GM23338 (cell line): ENCODE data around the gene AFAP1. TPM values are rescaled to one million over a fixed set of nuclear protein-coding genes. Genes with fewer than 3 reads are reported as not detected.
A peak's percentile ranks its signal among the peaks of the same experiment; 100 is the strongest.

Experiments
- ATAC-seq: fragments of 200-7000 bp; cut with Tn5 transposase; 3 replicates; pipeline ENCODE4 v1.9.1; 2020
- DNase-seq: peaks from one replicate; pipeline ENCODE4 v3.0.0-alpha.2; 2015; ENCODE audit warnings: low spot score
- H2AFZ ChIP-seq: fragments of 200-600 bp; sonication (generic); 2 replicates; pipeline ENCODE4 v1.8.0; 2016; ENCODE audit warnings: antibody characterized with exemption, mild to moderate bottlenecking, moderate library complexity
- H3F3A ChIP-seq: fragments of 200-600 bp; sonication (generic); replicated peaks from 2 replicates; pipeline ENCODE4 v1.8.0; 2017; ENCODE audit warnings: antibody characterized with exemption, mixed run types, low read depth
- H3K27ac ChIP-seq: fragments of 200-600 bp; sonication (generic); 2 replicates; pipeline ENCODE4 v1.6.1; 2016; ENCODE audit warnings: low read depth
- H3K27me3 ChIP-seq: fragments of 200-600 bp; sonication (generic); 2 replicates; pipeline ENCODE4 v1.8.0; 2016; ENCODE audit warnings: mild to moderate bottlenecking, mixed run types, moderate library complexity; ENCODE audit not compliant: insufficient read depth
- H3K36me3 ChIP-seq: fragments of 200-600 bp; sonication (generic); 2 replicates; pipeline ENCODE4 v1.8.0; 2016; ENCODE audit warnings: mild to moderate bottlenecking; ENCODE audit not compliant: insufficient read depth
- H3K4me1 ChIP-seq: fragments of 200-600 bp; sonication (generic); 2 replicates; pipeline ENCODE4 v1.8.0; 2016; ENCODE audit warnings: mild to moderate bottlenecking, moderate library complexity; ENCODE audit not compliant: insufficient read depth
- H3K4me2 ChIP-seq: fragments of 200-600 bp; sonication (generic); 2 replicates; pipeline ENCODE4 v1.7.1; 2017; ENCODE audit warnings: mixed run types
- H3K4me3 ChIP-seq: fragments of 200-600 bp; sonication (generic); 2 replicates; pipeline ENCODE4 v1.6.1; 2016; ENCODE audit warnings: mixed run types
- H3K79me2 ChIP-seq: fragments of 200-600 bp; sonication (generic); replicated peaks from 2 replicates; pipeline ENCODE4 v1.8.0; 2017; ENCODE audit warnings: mild to moderate bottlenecking; ENCODE audit not compliant: insufficient read depth
- H3K9me2 ChIP-seq: fragments of 200-600 bp; sonication (generic); 2 replicates; pipeline ENCODE4 v1.8.0; 2017; ENCODE audit not compliant: insufficient read depth
- H4K20me1 ChIP-seq: fragments of 200-600 bp; sonication (generic); replicated peaks from 2 replicates; pipeline ENCODE4 v1.8.0; 2017; ENCODE audit warnings: mild to moderate bottlenecking; ENCODE audit not compliant: insufficient read depth
- H3K27ac Mint-ChIP-seq: 2 replicates; pipeline ENCODE4 v1.8.0; 2020; ENCODE audit warnings: inconsistent platforms, mild to moderate bottlenecking, moderate library complexity, mixed read lengths
- H3K27me3 Mint-ChIP-seq: 3 replicates; pipeline ENCODE4 v1.8.0; 2022; ENCODE audit warnings: low read depth, mild to moderate bottlenecking, moderate library complexity, mixed read lengths, inconsistent platforms; ENCODE audit not compliant: insufficient read depth, poor library complexity
- H3K36me3 Mint-ChIP-seq: 3 replicates; pipeline ENCODE4 v1.8.0; 2021; ENCODE audit warnings: low read depth, mild to moderate bottlenecking, inconsistent platforms, moderate library complexity, mixed read lengths
- H3K4me1 Mint-ChIP-seq: 3 replicates; pipeline ENCODE4 v1.8.0; 2020; ENCODE audit warnings: mild to moderate bottlenecking, inconsistent platforms, mixed read lengths
- H3K4me3 Mint-ChIP-seq: 3 replicates; pipeline ENCODE4 v1.8.0; 2021; ENCODE audit warnings: moderate library complexity, mild to moderate bottlenecking, inconsistent platforms, mixed read lengths
- H3K9me3 Mint-ChIP-seq: 3 replicates; pipeline ENCODE4 v1.8.0; 2020; ENCODE audit warnings: moderate library complexity, mild to moderate bottlenecking, inconsistent platforms, mixed read lengths
- CREB1 ChIP-seq: fragments of 250-450 bp; sonication (Bioruptor Pico); IDR thresholded peaks from 2 replicates; pipeline ENCODE4 v1.5.0; 2020; ENCODE audit warnings: low read depth, mild to moderate bottlenecking, moderate library complexity
- EZH2 ChIP-seq: fragments of 200-600 bp; sonication (generic); IDR thresholded peaks from one replicate; pipeline ENCODE4 v1.8.0; 2017; ENCODE audit warnings: antibody characterized with exemption, mild to moderate bottlenecking, low read depth; ENCODE audit not compliant: unreplicated experiment
- EZH2phosphoT487 ChIP-seq: fragments of 200-600 bp; sonication (generic); IDR thresholded peaks from one replicate; pipeline ENCODE4 v1.8.1; 2018; ENCODE audit warnings: antibody characterized with exemption; ENCODE audit not compliant: unreplicated experiment
- JUNB ChIP-seq: IDR thresholded peaks from one replicate; pipeline ENCODE4 v1.6.1; 2016; ENCODE audit warnings: antibody characterized with exemption; ENCODE audit not compliant: unreplicated experiment
- NANOG ChIP-seq: IDR thresholded peaks from 2 replicates; pipeline ENCODE4 v1.6.1; 2016; ENCODE audit warnings: antibody characterized with exemption, borderline replicate concordance
- POLR2AphosphoS5 ChIP-seq: IDR thresholded peaks from 2 replicates; pipeline ENCODE4 v1.6.1; 2016; ENCODE audit warnings: antibody characterized with exemption, low read depth
- STAT1 ChIP-seq: IDR thresholded peaks from one replicate; pipeline ENCODE4 v1.6.1; 2016; ENCODE audit warnings: antibody characterized with exemption; ENCODE audit not compliant: unreplicated experiment
- ZNF114 ChIP-seq: fragments of 250-450 bp; sonication (Bioruptor Pico); IDR thresholded peaks from 2 replicates; pipeline ENCODE4 v1.5.0; 2020; ENCODE audit warnings: mild to moderate bottlenecking, moderate library complexity
- ZNF331 ChIP-seq: fragments of 250-450 bp; sonication (Bioruptor Pico); IDR thresholded peaks from 2 replicates; pipeline ENCODE4 v1.5.0; 2020; ENCODE audit warnings: low read depth, mild to moderate bottlenecking, moderate library complexity
- polyA plus RNA-seq: library from polyadenylated mRNA; unstranded; fragments of >200 nt; fragmentation: Nextera tagmentation; extraction: Ambion mirVana; gene quantifications from 2 replicates; pipeline ENCODE4 v1.2.1, GENCODE V29; 2016
- total RNA-seq: library from RNA; depleted of rRNA; stranded (reverse); fragments of >200 nt; shearing (Covaris generic); gene quantifications from 2 replicates; pipeline ENCODE4 v1.2.3, GENCODE V29; 2014
- TF ChIP-seq, protein P1 (sequence below): IDR thresholded peaks from one replicate; pipeline ENCODE4 v1.6.1; 2018; ENCODE audit warnings: antibody characterized with exemption; ENCODE audit not compliant: unreplicated experiment
- TF ChIP-seq, protein P2 (sequence below): IDR thresholded peaks from 2 replicates; pipeline ENCODE4 v1.6.1; 2016; ENCODE audit warnings: antibody characterized with exemption
- TF ChIP-seq, protein P3 (sequence below), 2 experiments: fragments of 200-600 bp in 1 of 2; sonication (generic) in 1 of 2; conservative IDR thresholded peaks; 2 replicates each; pipeline versions ENCODE4 v1.5.1 to v1.6.1; 2016 to 2017; ENCODE audit warnings: antibody characterized with exemption in 2 of 2, low read depth in 2 of 2, mild to moderate bottlenecking in 2 of 2, moderate library complexity in 1 of 2
- TF ChIP-seq, protein P4 (sequence below): fragments of 250-450 bp; sonication (Bioruptor Pico); IDR thresholded peaks from 2 replicates; pipeline ENCODE4 v1.5.0; 2020; ENCODE audit warnings: mild to moderate bottlenecking, moderate library complexity

The AFAP1 gene
- total and polyA plus RNA-seq, 2 experiments from 2014 or later: 6.5 to 21.5 TPM

DNA sequence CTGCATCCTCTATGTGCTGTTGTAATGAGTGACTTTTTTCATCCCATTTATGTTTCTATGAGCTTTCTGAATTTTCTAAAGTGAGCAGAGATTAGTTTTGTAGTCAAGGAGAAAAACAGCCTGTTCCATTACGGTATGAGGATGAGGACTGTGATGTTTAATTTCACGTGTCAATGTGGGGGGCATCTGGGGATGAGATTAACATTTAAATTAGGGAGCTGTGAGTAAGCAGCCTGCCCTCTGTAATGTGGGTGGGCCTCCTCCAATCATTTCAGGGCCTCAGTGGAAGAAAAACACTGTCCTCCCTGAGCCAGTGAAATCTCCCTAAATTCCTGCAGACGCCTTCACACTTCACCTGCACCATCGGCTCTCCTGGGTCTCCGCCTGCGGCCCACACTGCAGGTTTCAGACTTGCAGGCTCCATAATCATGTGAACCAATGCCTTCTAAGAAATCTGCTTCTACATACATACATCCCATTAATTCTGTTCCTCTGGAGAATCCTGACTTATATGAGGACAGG is 121.7 kb downstream of the AFAP1 start:
- peaks cover 3% of the 10 kb centered on the region; the same call in 1 of the 2 replicates for H3K36me3 ChIP-seq
- Mint-ChIP-seq H3K4me1 (peaks cover 13% of the 10 kb centered on the region), H3K9me3 (no peaks in the 10 kb centered on the region), H3K27ac (peak overlapping the region; percentile 18; the same call in 1 of the 2 replicates), H3K4me3 (no peak overlapping the region), H3K27me3 (peaks cover 3% of the 10 kb centered on the region), H3K36me3 (peaks cover 11% of the 10 kb centered on the region; the same call in 2 of the 3 replicates)
- no peaks in the 10 kb centered on the region for H3F3A ChIP-seq
- no peak overlapping the region for H3K4me2 ChIP-seq
- no peak for DNase-seq
- no peaks in the 10 kb centered on the region for H3K27me3 ChIP-seq
- H3K4me3 ChIP-seq: no peak overlapping the region
- H3K27ac ChIP-seq: no peak overlapping the region
- no peaks in the 10 kb centered on the region; the same call in 1 of the 2 replicates for H4K20me1 ChIP-seq
- H3K4me1 ChIP-seq: no peaks in the 10 kb centered on the region; the same call in 1 of the 2 replicates
- no peaks in the 10 kb centered on the region for H3K9me2 ChIP-seq
- no peaks in the 10 kb centered on the region for H3K79me2 ChIP-seq
- no peak overlapping the region for H2AFZ ChIP-seq
- ATAC-seq: no peak
- TF ChIP-seq POLR2AphosphoS5 (no peak), NANOG (no peak), CREB1 (CRISPR knock-in tag) (no peak), ZNF331 (CRISPR knock-in tag) (no peak), STAT1 (no peak), JUNB (no peak), EZH2phosphoT487 (no peak), ZNF114 (CRISPR knock-in tag) (no peak), EZH2 (no peak)
- TF ChIP-seq, protein P1, sequence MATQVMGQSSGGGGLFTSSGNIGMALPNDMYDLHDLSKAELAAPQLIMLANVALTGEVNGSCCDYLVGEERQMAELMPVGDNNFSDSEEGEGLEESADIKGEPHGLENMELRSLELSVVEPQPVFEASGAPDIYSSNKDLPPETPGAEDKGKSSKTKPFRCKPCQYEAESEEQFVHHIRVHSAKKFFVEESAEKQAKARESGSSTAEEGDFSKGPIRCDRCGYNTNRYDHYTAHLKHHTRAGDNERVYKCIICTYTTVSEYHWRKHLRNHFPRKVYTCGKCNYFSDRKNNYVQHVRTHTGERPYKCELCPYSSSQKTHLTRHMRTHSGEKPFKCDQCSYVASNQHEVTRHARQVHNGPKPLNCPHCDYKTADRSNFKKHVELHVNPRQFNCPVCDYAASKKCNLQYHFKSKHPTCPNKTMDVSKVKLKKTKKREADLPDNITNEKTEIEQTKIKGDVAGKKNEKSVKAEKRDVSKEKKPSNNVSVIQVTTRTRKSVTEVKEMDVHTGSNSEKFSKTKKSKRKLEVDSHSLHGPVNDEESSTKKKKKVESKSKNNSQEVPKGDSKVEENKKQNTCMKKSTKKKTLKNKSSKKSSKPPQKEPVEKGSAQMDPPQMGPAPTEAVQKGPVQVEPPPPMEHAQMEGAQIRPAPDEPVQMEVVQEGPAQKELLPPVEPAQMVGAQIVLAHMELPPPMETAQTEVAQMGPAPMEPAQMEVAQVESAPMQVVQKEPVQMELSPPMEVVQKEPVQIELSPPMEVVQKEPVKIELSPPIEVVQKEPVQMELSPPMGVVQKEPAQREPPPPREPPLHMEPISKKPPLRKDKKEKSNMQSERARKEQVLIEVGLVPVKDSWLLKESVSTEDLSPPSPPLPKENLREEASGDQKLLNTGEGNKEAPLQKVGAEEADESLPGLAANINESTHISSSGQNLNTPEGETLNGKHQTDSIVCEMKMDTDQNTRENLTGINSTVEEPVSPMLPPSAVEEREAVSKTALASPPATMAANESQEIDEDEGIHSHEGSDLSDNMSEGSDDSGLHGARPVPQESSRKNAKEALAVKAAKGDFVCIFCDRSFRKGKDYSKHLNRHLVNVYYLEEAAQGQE: no peak
- TF ChIP-seq, protein P2, sequence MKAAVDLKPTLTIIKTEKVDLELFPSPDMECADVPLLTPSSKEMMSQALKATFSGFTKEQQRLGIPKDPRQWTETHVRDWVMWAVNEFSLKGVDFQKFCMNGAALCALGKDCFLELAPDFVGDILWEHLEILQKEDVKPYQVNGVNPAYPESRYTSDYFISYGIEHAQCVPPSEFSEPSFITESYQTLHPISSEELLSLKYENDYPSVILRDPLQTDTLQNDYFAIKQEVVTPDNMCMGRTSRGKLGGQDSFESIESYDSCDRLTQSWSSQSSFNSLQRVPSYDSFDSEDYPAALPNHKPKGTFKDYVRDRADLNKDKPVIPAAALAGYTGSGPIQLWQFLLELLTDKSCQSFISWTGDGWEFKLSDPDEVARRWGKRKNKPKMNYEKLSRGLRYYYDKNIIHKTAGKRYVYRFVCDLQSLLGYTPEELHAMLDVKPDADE: no peak
- TF ChIP-seq, protein P3, sequence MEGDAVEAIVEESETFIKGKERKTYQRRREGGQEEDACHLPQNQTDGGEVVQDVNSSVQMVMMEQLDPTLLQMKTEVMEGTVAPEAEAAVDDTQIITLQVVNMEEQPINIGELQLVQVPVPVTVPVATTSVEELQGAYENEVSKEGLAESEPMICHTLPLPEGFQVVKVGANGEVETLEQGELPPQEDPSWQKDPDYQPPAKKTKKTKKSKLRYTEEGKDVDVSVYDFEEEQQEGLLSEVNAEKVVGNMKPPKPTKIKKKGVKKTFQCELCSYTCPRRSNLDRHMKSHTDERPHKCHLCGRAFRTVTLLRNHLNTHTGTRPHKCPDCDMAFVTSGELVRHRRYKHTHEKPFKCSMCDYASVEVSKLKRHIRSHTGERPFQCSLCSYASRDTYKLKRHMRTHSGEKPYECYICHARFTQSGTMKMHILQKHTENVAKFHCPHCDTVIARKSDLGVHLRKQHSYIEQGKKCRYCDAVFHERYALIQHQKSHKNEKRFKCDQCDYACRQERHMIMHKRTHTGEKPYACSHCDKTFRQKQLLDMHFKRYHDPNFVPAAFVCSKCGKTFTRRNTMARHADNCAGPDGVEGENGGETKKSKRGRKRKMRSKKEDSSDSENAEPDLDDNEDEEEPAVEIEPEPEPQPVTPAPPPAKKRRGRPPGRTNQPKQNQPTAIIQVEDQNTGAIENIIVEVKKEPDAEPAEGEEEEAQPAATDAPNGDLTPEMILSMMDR (conservative IDR thresholded peaks at IDR 0.05; ENCODE audit: low read depth in 2 of 2): no peak
- TF ChIP-seq, protein P4, sequence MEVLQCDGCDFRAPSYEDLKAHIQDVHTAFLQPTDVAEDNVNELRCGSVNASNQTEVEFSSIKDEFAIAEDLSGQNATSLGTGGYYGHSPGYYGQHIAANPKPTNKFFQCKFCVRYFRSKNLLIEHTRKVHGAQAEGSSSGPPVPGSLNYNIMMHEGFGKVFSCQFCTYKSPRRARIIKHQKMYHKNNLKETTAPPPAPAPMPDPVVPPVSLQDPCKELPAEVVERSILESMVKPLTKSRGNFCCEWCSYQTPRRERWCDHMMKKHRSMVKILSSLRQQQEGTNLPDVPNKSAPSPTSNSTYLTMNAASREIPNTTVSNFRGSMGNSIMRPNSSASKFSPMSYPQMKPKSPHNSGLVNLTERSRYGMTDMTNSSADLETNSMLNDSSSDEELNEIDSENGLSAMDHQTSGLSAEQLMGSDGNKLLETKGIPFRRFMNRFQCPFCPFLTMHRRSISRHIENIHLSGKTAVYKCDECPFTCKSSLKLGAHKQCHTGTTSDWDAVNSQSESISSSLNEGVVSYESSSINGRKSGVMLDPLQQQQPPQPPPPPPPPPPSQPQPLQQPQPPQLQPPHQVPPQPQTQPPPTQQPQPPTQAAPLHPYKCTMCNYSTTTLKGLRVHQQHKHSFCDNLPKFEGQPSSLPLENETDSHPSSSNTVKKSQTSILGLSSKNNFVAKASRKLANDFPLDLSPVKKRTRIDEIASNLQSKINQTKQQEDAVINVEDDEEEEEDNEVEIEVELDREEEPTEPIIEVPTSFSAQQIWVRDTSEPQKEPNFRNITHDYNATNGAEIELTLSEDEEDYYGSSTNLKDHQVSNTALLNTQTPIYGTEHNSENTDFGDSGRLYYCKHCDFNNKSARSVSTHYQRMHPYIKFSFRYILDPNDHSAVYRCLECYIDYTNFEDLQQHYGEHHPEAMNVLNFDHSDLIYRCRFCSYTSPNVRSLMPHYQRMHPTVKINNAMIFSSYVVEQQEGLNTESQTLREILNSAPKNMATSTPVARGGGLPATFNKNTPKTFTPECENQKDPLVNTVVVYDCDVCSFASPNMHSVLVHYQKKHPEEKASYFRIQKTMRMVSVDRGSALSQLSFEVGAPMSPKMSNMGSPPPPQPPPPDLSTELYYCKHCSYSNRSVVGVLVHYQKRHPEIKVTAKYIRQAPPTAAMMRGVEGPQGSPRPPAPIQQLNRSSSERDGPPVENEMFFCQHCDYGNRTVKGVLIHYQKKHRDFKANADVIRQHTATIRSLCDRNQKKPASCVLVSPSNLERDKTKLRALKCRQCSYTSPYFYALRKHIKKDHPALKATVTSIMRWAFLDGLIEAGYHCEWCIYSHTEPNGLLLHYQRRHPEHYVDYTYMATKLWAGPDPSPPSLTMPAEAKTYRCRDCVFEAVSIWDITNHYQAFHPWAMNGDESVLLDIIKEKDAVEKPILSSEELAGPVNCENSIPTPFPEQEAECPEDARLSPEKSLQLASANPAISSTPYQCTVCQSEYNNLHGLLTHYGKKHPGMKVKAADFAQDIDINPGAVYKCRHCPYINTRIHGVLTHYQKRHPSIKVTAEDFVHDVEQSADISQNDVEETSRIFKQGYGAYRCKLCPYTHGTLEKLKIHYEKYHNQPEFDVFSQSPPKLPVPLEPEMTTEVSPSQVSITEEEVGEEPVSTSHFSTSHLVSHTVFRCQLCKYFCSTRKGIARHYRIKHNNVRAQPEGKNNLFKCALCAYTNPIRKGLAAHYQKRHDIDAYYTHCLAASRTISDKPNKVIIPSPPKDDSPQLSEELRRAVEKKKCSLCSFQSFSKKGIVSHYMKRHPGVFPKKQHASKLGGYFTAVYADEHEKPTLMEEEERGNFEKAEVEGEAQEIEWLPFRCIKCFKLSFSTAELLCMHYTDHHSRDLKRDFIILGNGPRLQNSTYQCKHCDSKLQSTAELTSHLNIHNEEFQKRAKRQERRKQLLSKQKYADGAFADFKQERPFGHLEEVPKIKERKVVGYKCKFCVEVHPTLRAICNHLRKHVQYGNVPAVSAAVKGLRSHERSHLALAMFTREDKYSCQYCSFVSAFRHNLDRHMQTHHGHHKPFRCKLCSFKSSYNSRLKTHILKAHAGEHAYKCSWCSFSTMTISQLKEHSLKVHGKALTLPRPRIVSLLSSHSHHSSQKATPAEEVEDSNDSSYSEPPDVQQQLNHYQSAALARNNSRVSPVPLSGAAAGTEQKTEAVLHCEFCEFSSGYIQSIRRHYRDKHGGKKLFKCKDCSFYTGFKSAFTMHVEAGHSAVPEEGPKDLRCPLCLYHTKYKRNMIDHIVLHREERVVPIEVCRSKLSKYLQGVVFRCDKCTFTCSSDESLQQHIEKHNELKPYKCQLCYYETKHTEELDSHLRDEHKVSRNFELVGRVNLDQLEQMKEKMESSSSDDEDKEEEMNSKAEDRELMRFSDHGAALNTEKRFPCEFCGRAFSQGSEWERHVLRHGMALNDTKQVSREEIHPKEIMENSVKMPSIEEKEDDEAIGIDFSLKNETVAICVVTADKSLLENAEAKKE (CRISPR knock-in tag): no peak
